Neural crest cell (in vitro differentiated cells): ENCODE results near the gene NSG2. TPM values are rescaled to one million over a fixed set of nuclear protein-coding genes. Genes with fewer than 3 reads are reported as not detected.

Experiments
- DNase-seq: peaks from one replicate; pipeline ENCODE4 v3.0.0; 2021; ENCODE audit warnings: low read depth, mixed read lengths, low spot score
- H3K27ac Mint-ChIP-seq: one replicate; pipeline ENCODE4 v1.8.0; 2021; ENCODE audit warnings: mild to moderate bottlenecking, mixed read lengths; ENCODE audit not compliant: unreplicated experiment
- H3K27me3 Mint-ChIP-seq: 2 replicates; pipeline ENCODE4 v1.8.0; 2021; ENCODE audit warnings: low read depth, mild to moderate bottlenecking, mixed read lengths
- H3K36me3 Mint-ChIP-seq: 2 replicates; pipeline ENCODE4 v1.8.0; 2021; ENCODE audit warnings: low read depth, mild to moderate bottlenecking, mixed read lengths
- H3K4me1 Mint-ChIP-seq: 2 replicates; pipeline ENCODE4 v1.8.0; 2021; ENCODE audit warnings: mixed read lengths
- H3K4me3 Mint-ChIP-seq: one replicate; pipeline ENCODE4 v1.8.0; 2021; ENCODE audit warnings: mild to moderate bottlenecking, mixed read lengths
- H3K9me3 Mint-ChIP-seq: 2 replicates; pipeline ENCODE4 v1.8.0; 2021; ENCODE audit warnings: mixed read lengths
- total RNA-seq: library from RNA; stranded (reverse); gene quantifications from 2 replicates; pipeline ENCODE4 v1.2.1, GENCODE V29; 2021
- TF ChIP-seq, protein P1 (sequence below): fragments of 200-600 bp; sonication (generic); conservative IDR thresholded peaks from 2 replicates; pipeline ENCODE4 v1.5.0; 2021; ENCODE audit warnings: antibody characterized with exemption, mild to moderate bottlenecking

NSG2 gene
- total RNA-seq, 1 donor from 2014 or later = 4.0 TPM

DNA sequence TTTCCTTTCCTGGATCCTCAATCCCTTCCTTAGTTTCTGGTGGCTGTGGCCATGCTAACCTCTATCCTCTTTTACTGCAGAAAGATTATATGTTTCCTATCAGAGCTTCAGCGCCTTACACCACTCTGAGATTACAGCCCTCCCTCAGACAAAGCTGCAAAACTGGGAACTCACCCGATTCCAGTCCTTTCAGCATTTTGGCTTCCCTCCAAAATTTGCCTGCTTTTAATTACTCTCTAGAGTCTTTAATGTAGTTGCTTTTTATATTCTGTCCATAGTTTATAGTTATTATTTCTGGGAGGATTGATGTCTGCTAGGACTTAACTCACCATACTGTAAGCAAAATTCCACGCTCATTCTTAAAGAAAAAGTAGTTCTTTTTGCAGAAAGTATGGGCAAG, 110.2 kb downstream of the NSG2 start:
- Mint-ChIP-seq H3K9me3 (peaks cover 12% of the 10 kb centered on the region), H3K4me3 (no peak overlapping the region), H3K36me3 (peaks cover 2% of the 10 kb centered on the region), H3K27me3 (no peaks in the 10 kb centered on the region), H3K27ac (no peak overlapping the region), H3K4me1 (peaks cover 12% of the 10 kb centered on the region)
- no peak for DNase-seq
- TF ChIP-seq, protein P1, sequence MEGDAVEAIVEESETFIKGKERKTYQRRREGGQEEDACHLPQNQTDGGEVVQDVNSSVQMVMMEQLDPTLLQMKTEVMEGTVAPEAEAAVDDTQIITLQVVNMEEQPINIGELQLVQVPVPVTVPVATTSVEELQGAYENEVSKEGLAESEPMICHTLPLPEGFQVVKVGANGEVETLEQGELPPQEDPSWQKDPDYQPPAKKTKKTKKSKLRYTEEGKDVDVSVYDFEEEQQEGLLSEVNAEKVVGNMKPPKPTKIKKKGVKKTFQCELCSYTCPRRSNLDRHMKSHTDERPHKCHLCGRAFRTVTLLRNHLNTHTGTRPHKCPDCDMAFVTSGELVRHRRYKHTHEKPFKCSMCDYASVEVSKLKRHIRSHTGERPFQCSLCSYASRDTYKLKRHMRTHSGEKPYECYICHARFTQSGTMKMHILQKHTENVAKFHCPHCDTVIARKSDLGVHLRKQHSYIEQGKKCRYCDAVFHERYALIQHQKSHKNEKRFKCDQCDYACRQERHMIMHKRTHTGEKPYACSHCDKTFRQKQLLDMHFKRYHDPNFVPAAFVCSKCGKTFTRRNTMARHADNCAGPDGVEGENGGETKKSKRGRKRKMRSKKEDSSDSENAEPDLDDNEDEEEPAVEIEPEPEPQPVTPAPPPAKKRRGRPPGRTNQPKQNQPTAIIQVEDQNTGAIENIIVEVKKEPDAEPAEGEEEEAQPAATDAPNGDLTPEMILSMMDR = no peak

GRCh38 chr5:174157048-174157447, 111.5 kb downstream of the NSG2 start:
- no peak for DNase-seq
- Mint-ChIP-seq H3K36me3 (peaks cover 2% of the 10 kb centered on the region), H3K27me3 (no peaks in the 10 kb centered on the region), H3K27ac (no peak overlapping the region), H3K4me1 (peaks cover 12% of the 10 kb centered on the region), H3K9me3 (peaks cover 12% of the 10 kb centered on the region), H3K4me3 (no peak overlapping the region)
- TF ChIP-seq, protein P1 = no peak

Other genes starting within 250 kb of the NSG2 start
- 11.0 and 11.3 TPM in 2 replicates for gene CPEB4, start 157.4 kb upstream of the NSG2 start, total RNA-seq
- not detected in 2 replicates for gene C5orf47, start 56.5 kb upstream of the NSG2 start, total RNA-seq